Measurements from ENCODE around the gene BCL2L12. TPM values are rescaled to one million over a fixed set of nuclear protein-coding genes. Genes with fewer than 3 reads are reported as not detected.

BCL2L12 gene
- total RNA-seq, 1 donor from 2014 or later, result 11.4 TPM

DNA sequence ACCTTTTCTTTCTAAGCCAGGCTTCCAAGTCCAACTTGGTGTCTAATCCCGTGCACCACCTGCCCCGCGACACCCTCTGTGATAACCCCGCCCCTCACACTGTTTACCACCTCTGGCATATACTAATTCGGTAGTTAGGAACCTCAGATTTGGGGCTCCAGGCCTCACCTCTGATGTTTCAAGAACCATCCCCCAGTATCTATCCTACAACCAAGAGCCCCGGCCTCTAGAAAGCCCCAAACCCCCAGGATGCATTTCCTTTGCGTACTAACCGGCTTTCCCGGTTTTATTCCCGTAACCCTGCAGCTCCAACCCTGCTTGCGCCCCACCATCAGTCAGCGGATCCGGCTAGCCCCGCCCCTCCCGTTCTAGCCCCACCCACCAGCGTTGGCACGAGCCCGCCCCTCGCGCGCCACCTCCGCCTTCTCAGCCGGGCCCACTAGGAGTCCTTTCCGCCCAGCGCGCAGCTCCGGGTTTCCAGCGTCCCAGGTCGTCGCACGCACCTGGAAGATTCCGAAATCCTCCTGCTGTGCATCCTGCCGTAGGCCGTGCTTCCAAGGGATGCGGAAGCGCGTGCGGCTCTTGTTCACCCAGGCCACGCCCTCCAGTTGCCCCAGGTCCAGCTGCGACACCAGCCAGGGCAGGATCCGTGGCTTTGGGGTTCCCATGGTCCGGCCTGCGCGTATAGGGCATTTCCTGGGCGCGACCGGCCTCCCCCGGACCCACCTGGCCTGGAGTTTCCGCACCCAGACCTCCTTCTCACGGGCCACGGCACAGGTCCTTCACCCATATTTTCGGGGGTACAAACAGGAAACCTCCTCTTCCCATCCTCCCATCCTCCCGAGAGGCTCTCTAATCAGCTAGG, 1.3 kb upstream of the BCL2L12 start:
- Histone ChIP-seq H3K27ac (replicated peaks) (peak overlapping the region; percentile 91), H3K9me3 (replicated peaks) (no peaks in the 10 kb centered on the region), H3K27me3 (ENCODE audit: low read depth) (no peaks in the 10 kb centered on the region), H3K36me3 (peaks cover 38% of the 10 kb centered on the region), H3K4me3 (peak overlapping the region; percentile 90), H3K4me1 (peaks cover 32% of the 10 kb centered on the region)
- TF ChIP-seq, protein P1, sequence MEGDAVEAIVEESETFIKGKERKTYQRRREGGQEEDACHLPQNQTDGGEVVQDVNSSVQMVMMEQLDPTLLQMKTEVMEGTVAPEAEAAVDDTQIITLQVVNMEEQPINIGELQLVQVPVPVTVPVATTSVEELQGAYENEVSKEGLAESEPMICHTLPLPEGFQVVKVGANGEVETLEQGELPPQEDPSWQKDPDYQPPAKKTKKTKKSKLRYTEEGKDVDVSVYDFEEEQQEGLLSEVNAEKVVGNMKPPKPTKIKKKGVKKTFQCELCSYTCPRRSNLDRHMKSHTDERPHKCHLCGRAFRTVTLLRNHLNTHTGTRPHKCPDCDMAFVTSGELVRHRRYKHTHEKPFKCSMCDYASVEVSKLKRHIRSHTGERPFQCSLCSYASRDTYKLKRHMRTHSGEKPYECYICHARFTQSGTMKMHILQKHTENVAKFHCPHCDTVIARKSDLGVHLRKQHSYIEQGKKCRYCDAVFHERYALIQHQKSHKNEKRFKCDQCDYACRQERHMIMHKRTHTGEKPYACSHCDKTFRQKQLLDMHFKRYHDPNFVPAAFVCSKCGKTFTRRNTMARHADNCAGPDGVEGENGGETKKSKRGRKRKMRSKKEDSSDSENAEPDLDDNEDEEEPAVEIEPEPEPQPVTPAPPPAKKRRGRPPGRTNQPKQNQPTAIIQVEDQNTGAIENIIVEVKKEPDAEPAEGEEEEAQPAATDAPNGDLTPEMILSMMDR (IDR thresholded peaks at IDR 0.05; ENCODE audit: borderline replicate concordance), result peak; percentile 51
- intact Hi-C loops (cut with micrococcal nuclease), result no loop called here
- peak; percentile 89 for DNase-seq

DNA sequence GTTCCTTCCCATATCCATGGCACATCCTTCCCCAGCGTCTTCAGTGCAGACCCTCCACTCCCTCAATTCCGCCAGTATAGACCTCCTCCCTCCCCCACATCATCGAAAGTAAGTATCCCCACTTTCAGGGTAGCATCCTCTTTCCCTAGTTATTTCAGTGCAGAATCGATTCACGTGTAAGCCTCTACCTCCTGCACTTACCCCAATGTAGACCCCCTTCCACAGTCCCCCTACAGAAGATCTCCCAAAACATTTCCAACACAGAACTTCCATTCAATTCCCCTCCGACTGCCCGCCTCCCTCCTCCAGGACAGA, 740 bp upstream of the BCL2L12 start:
- Histone ChIP-seq H3K27me3 (ENCODE audit: low read depth) (no peaks in the 10 kb centered on the region), H3K36me3 (peaks cover 32% of the 10 kb centered on the region), H3K9me3 (replicated peaks) (no peaks in the 10 kb centered on the region), H3K4me1 (peaks cover 32% of the 10 kb centered on the region), H3K4me3 (peak overlapping the region; percentile 90), H3K27ac (replicated peaks) (peak overlapping the region; percentile 91)
- DNase-seq, result no peak
- TF ChIP-seq, protein P1 (IDR thresholded peaks at IDR 0.05; ENCODE audit: borderline replicate concordance), result no peak
- intact Hi-C loops (cut with micrococcal nuclease), result no loop called here

DNA sequence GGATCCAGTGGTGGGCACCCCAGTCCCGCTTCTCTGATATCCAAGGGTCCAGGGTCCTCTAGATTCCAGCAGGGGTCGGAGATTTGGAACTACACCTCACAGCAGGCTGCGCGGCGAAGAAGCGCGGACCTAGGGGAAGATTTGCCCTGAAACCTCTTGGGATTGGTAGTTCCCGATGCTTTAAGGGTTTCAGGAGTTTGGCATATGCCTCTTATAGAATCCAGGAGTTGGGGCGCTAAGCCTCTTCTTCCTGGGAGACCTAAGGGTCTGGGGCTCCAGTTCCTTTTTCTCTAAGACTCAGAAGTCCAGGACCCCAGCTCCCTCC, 349 bp downstream of the BCL2L12 start:
- TF ChIP-seq, protein P1 (IDR thresholded peaks at IDR 0.05; ENCODE audit: borderline replicate concordance), result no peak
- no peaks in the 10 kb centered on the region for H3K27me3 ChIP-seq (ENCODE audit: low read depth)
- intact Hi-C loops (cut with micrococcal nuclease), result no loop called here
- no peaks in the 10 kb centered on the region for H3K9me3 ChIP-seq (replicated peaks)
- peaks cover 29% of the 10 kb centered on the region for H3K36me3 ChIP-seq
- H3K4me3 ChIP-seq, result peak overlapping the region; percentile 90
- no peak for DNase-seq
- peaks cover 32% of the 10 kb centered on the region for H3K4me1 ChIP-seq
- peak overlapping the region; percentile 91 for H3K27ac ChIP-seq (replicated peaks)

DNA sequence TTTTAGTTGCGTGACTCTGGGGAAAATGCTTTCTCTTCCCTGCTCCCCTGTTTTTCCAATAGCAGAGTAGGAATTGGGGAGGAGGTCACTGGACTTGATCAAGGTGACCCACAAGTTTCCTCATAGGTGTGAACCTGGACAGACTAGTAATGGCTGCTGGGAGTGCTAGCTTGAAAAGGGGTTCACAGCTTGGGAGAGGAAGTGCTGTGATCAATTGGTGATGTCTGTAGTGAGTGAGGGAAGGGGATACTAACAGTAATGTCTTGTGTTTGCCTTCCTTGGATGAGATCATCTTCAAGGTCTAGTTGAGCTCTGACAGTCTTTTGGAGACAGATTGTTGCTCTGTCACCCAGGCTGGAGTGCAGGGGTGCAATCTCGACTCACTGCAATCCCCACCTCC, 1.7 kb downstream of the BCL2L12 start:
- intact Hi-C loops (cut with micrococcal nuclease), result no loop called here
- Histone ChIP-seq H3K36me3 (peaks cover 15% of the 10 kb centered on the region), H3K4me1 (peaks cover 40% of the 10 kb centered on the region), H3K4me3 (no peak overlapping the region), H3K27ac (replicated peaks) (no peak overlapping the region), H3K27me3 (ENCODE audit: low read depth) (no peaks in the 10 kb centered on the region), H3K9me3 (replicated peaks) (no peaks in the 10 kb centered on the region)
- TF ChIP-seq, protein P1 (IDR thresholded peaks at IDR 0.05; ENCODE audit: borderline replicate concordance), result no peak
- no peak for DNase-seq

DNA sequence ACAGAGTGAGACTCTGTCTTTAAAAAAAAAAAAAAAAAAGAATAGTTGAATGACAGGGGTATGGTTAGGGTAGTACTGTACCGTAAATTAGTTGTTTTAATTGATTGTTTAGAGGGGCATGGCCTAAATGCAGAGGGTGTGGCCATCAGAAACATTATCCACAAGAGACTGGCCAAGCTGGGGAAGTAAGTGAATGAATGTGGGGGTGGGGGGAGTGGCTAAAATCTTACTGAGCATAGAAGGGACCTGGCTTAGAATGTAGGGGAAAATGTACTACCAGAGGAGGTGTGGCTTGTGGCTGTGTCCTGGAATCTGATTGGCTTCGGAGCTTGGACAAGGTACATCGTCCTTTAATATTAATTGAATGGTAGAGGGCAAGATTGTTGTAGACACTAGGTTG, 3.8 kb downstream of the BCL2L12 start:
- H3K27me3 ChIP-seq (ENCODE audit: low read depth), result no peaks in the 10 kb centered on the region
- peaks cover 32% of the 10 kb centered on the region for H3K4me1 ChIP-seq
- no peak for DNase-seq
- peaks cover 8% of the 10 kb centered on the region for H3K36me3 ChIP-seq
- no peak overlapping the region for H3K27ac ChIP-seq (replicated peaks)
- TF ChIP-seq, protein P1 (IDR thresholded peaks at IDR 0.05; ENCODE audit: borderline replicate concordance), result no peak
- no peak overlapping the region for H3K4me3 ChIP-seq
- H3K9me3 ChIP-seq (replicated peaks), result no peaks in the 10 kb centered on the region
- intact Hi-C loops (cut with micrococcal nuclease), result no loop called here
